HCT116 (cell line): ENCODE measurements around the gene CREB3L1. TPM values are rescaled to one million over a fixed set of nuclear protein-coding genes. Genes with fewer than 3 reads are reported as not detected.

Source experiments
- ATAC-seq: fragments of 200-7000 bp; cut with Tn5 transposase; 2 replicates; pipeline ENCODE4 v1.9.1; 2020; ENCODE audit warnings: mild to moderate bottlenecking, moderate library complexity
- BruUV-seq: library from RNA; stranded (reverse); fragments of 400-500 nt; replicated peaks from 2 replicates; lab custom pipeline; 2021; lab: Mats Ljungman, UMichigan
- CTCF ChIA-PET: fragments of 300-600 bp; sonication (Branson Sonifier 250); formaldehyde crosslinking; loops from one replicate; lab custom pipeline; 2021; ENCODE audit warnings: antibody characterized with exemption; lab: Charles Lee
- POLR2A ChIA-PET: fragments of 300-600, 350-600 bp; sonication (Branson Sonifier 250); formaldehyde crosslinking; loops from one replicate; lab custom pipeline; 2021; ENCODE audit warnings: antibody characterized with exemption; lab: Charles Lee
- RAD21 ChIA-PET, 2 experiments: fragments of 300-600 bp; sonication (Branson Sonifier 250); formaldehyde crosslinking; loops; one replicate each; lab custom pipeline; 2023; ENCODE audit warnings: low total read pairs in 2 of 2; ENCODE audit not compliant: uncharacterized antibody in 2 of 2, unreplicated experiment in 2 of 2, low non-redundant PET in 1 of 2; lab: Charles Lee
- DNase-seq: peaks from one replicate; pipeline ENCODE4 v3.0.0-alpha.2; 2010; ENCODE audit warnings: low read depth, low spot score
- H2AFZ ChIP-seq: fragments of 200-600 bp; shearing (Covaris generic), sonication (generic); 2 replicates; pipeline ENCODE4 v1.6.1; 2017; ENCODE audit warnings: low read depth, mixed run types, mixed read lengths, antibody characterized with exemption, low read length; ENCODE audit not compliant: poor library complexity, severe bottlenecking
- H3K27ac ChIP-seq: 2 replicates; pipeline ENCODE4 v1.5.1; 2012; ENCODE audit warnings: low read depth, low read length
- H3K27me3 ChIP-seq: fragments of 200-600 bp; sonication (generic); 2 replicates; pipeline ENCODE4 v1.6.1; 2016; ENCODE audit warnings: mixed run types, low read length, mixed read lengths; ENCODE audit not compliant: insufficient read depth
- H3K36me3 ChIP-seq, 2 experiments: fragments of 200-500 bp in 1 of 2; fragments of 200-600 bp in 1 of 2; sonication (Bioruptor generic) in 1 of 2; sonication (generic) in 1 of 2; 2 replicates each; pipeline versions ENCODE4 v1.5.1 to v1.6.1; 2014 to 2016; ENCODE audit warnings: low read length in 2 of 2, inconsistent platforms in 1 of 2, mixed read lengths in 1 of 2, mixed run types in 1 of 2; ENCODE audit not compliant: insufficient read depth in 2 of 2, control insufficient read depth in 1 of 2
- H3K4me1 ChIP-seq, 2 experiments: fragments of 200-600 bp in 1 of 2; sonication (generic) in 1 of 2; 2 replicates each; pipeline versions ENCODE4 v1.5.1 to v1.6.1; 2012 to 2017; ENCODE audit warnings: low read length in 2 of 2, inconsistent platforms in 1 of 2, mild to moderate bottlenecking in 1 of 2, mixed read lengths in 1 of 2, mixed run types in 1 of 2, moderate library complexity in 1 of 2; ENCODE audit not compliant: insufficient read depth in 2 of 2, control insufficient read depth in 1 of 2
- H3K4me2 ChIP-seq: fragments of 200-600 bp; sonication (generic); 2 replicates; pipeline ENCODE4 v1.6.1; 2017; ENCODE audit warnings: mixed run types, low read length, mixed read lengths
- H3K4me3 ChIP-seq, 2 experiments: fragments of 200-600 bp in 1 of 2; sonication (generic) in 1 of 2; replicated peaks in 1 of 2; 2 replicates each; pipeline ENCODE4 v1.5.1; 2011 to 2016; ENCODE audit warnings: low read length in 2 of 2, control low read depth in 1 of 2, low read depth in 1 of 2, mild to moderate bottlenecking in 1 of 2, mixed read lengths in 1 of 2, mixed run types in 1 of 2
- H3K79me2 ChIP-seq: fragments of 200-600 bp; sonication (generic); 2 replicates; pipeline ENCODE4 v1.6.1; 2017; ENCODE audit warnings: mild to moderate bottlenecking, mixed run types, low read length, moderate library complexity, mixed read lengths; ENCODE audit not compliant: insufficient read depth
- H3K9ac ChIP-seq: fragments of 200-600 bp; sonication (generic); 2 replicates; pipeline ENCODE4 v1.6.1; 2016; ENCODE audit warnings: low read length, mixed read lengths
- H3K9me2 ChIP-seq: fragments of 200-600 bp; sonication (generic), shearing (Covaris generic); 2 replicates; pipeline ENCODE4 v1.6.1; 2017; ENCODE audit warnings: mixed run types, mild to moderate bottlenecking, moderate library complexity; ENCODE audit not compliant: insufficient read depth
- H3K9me3 ChIP-seq, 2 experiments: fragments of 200-500 bp in 1 of 2; fragments of 200-600 bp in 1 of 2; sonication (Bioruptor generic) in 1 of 2; sonication (generic) in 1 of 2; 2 replicates each; pipeline ENCODE4 v1.6.1; 2014 to 2017; ENCODE audit warnings: low read length in 2 of 2, mixed read lengths in 2 of 2, inconsistent platforms in 1 of 2, low read depth in 1 of 2, mild to moderate bottlenecking in 1 of 2, mixed run types in 1 of 2, moderate library complexity in 1 of 2; ENCODE audit not compliant: control insufficient read depth in 1 of 2, insufficient read depth in 1 of 2
- H4K20me1 ChIP-seq: fragments of 200-600 bp; sonication (generic), shearing (Covaris generic); 2 replicates; pipeline ENCODE4 v1.6.1; 2017; ENCODE audit warnings: mixed run types, mild to moderate bottlenecking, moderate library complexity; ENCODE audit not compliant: insufficient read depth
- CEBPB ChIP-seq: IDR thresholded peaks from 2 replicates; pipeline ENCODE4 v1.6.1; 2012; ENCODE audit warnings: low read depth
- CTCF ChIP-seq, 3 experiments: fragments of 200-600 bp in 1 of 3; sonication (generic) in 1 of 3; IDR thresholded peaks in 2 of 3; conservative IDR thresholded peaks in 1 of 3; 2 replicates each; pipeline ENCODE4 v1.5.1; 2012 to 2017; ENCODE audit warnings: low read depth in 2 of 3, low read length in 2 of 3, antibody characterized with exemption in 1 of 3, borderline replicate concordance in 1 of 3, control low read depth in 1 of 3, mild to moderate bottlenecking in 1 of 3, mixed read lengths in 1 of 3, mixed run types in 1 of 3, moderate library complexity in 1 of 3; ENCODE audit not compliant: insufficient read depth in 1 of 3
- EGR1 ChIP-seq: IDR thresholded peaks from 2 replicates; pipeline ENCODE4 v1.6.1; 2012; ENCODE audit warnings: low read depth
- EZH2phosphoT487 ChIP-seq: fragments of 200-600 bp; IDR thresholded peaks from 2 replicates; pipeline ENCODE4 v1.6.1; 2018; ENCODE audit warnings: antibody characterized with exemption, borderline replicate concordance
- FOSL1 ChIP-seq: IDR thresholded peaks from 2 replicates; pipeline ENCODE4 v1.6.1; 2012; ENCODE audit warnings: low read depth
- JUND ChIP-seq: IDR thresholded peaks from 2 replicates; pipeline ENCODE4 v1.6.1; 2012
- POLR2A ChIP-seq: IDR thresholded peaks from 2 replicates; pipeline ENCODE4 v1.7.0; 2011; ENCODE audit warnings: borderline replicate concordance; ENCODE audit not compliant: insufficient read depth, insufficient read length; ENCODE audit errors: extremely low read depth
- RAD21 ChIP-seq: IDR thresholded peaks from 2 replicates; pipeline ENCODE4 v1.6.1; 2012; ENCODE audit warnings: low read depth, mild to moderate bottlenecking
- SIN3A ChIP-seq: IDR thresholded peaks from 2 replicates; pipeline ENCODE4 v1.6.1; 2012; ENCODE audit warnings: low read depth
- SP1 ChIP-seq: IDR thresholded peaks from 2 replicates; pipeline ENCODE4 v1.6.1; 2012; ENCODE audit warnings: low read depth
- TCF7L2 ChIP-seq: IDR thresholded peaks from 2 replicates; pipeline ENCODE4 v1.7.0; 2011; ENCODE audit warnings: borderline replicate concordance, inconsistent platforms; ENCODE audit not compliant: insufficient read depth, insufficient read length; ENCODE audit errors: extremely low read depth
- YY1 ChIP-seq: IDR thresholded peaks from 2 replicates; pipeline ENCODE4 v1.6.1; 2011; ENCODE audit warnings: low read length, low read depth, moderate library complexity, mild to moderate bottlenecking; ENCODE audit not compliant: insufficient replicate concordance; ENCODE audit errors: extremely low read depth
- ZFX ChIP-seq: fragments of 450-650 bp; IDR thresholded peaks from 2 replicates; pipeline ENCODE4 v1.6.1; 2017
- intact Hi-C: fragments of 100-400 bp; cut with micrococcal nuclease; formaldehyde crosslinking; loops from 2 replicates; pipeline ENCODE4 v1.10.0; 2022
- total RNA-seq: library from RNA; stranded (reverse); gene quantifications from one replicate; pipeline ENCODE4 v1.2.1, GENCODE V29; 2021; ENCODE audit not compliant: unreplicated experiment
- TF ChIP-seq, protein P1 (sequence below): IDR thresholded peaks from 2 replicates; pipeline ENCODE4 v1.6.1; 2012
- TF ChIP-seq, protein P2 (sequence below): IDR thresholded peaks from 2 replicates; pipeline ENCODE4 v1.6.1; 2011; ENCODE audit warnings: mild to moderate bottlenecking, low read length, moderate library complexity; ENCODE audit not compliant: insufficient replicate concordance; ENCODE audit errors: extremely low read depth

Gene CREB3L1
- total RNA-seq, 1 experiment from 2014 or later: 0.37 TPM

DNA sequence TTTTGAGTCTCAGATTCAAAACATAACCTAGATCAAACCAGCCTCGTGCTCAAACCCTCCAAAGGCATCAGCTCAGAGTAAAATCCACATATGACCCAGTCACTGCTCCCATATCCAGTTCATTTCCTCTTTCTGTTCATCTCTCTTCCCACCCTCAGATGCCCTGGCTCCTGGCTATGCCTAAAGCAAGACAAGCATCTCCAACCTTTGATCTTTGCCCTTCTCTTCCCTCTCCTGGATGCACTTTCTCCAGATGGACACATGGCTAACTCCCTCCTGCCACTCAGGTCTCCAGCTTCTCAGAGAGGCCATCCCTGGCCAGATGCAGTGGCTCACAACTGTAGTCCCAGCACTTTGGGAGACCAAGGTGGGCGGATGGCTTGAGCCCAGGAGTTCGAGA lies 14.3 kb upstream of the CREB3L1 start:
- no peak overlapping the region for H3K27ac ChIP-seq
- H3K36me3 ChIP-seq: no peaks in the 10 kb centered on the region
- H3K27me3 ChIP-seq: no peaks in the 10 kb centered on the region
- no peaks in the 10 kb centered on the region for H3K9me3 ChIP-seq
- no peak overlapping the region for H3K9ac ChIP-seq
- POLR2A ChIA-PET: no interaction called here
- no peaks in the 10 kb centered on the region for H3K79me2 ChIP-seq
- no peak overlapping the region for H3K4me3 ChIP-seq
- RAD21 ChIA-PET: no interaction called here
- no peak for ATAC-seq
- no peak overlapping the region for H3K4me2 ChIP-seq
- BruUV-seq: no TSS peak
- no peaks in the 10 kb centered on the region for H3K9me2 ChIP-seq
- no peaks in the 10 kb centered on the region for H4K20me1 ChIP-seq
- H3K4me1 ChIP-seq: no peaks in the 10 kb centered on the region
- TF ChIP-seq SIN3A (no peak), CTCF (IDR thresholded peaks at IDR 0.05 in 2 of 3, conservative IDR thresholded peaks at IDR 0.05 in 1 of 3; ENCODE audit: borderline replicate concordance in 1 of 3, insufficient read depth in 1 of 3, low read depth in 2 of 3, low read length in 2 of 3) (no peak), CEBPB (no peak), EGR1 (no peak), YY1 (no peak), SP1 (no peak), FOSL1 (no peak), JUND (no peak), EZH2phosphoT487 (no peak), ZFX (no peak), RAD21 (no peak), POLR2A (no peak), TCF7L2 (no peak)
- TF ChIP-seq, protein P1, sequence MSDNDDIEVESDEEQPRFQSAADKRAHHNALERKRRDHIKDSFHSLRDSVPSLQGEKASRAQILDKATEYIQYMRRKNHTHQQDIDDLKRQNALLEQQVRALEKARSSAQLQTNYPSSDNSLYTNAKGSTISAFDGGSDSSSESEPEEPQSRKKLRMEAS: no peak
- TF ChIP-seq, protein P2, sequence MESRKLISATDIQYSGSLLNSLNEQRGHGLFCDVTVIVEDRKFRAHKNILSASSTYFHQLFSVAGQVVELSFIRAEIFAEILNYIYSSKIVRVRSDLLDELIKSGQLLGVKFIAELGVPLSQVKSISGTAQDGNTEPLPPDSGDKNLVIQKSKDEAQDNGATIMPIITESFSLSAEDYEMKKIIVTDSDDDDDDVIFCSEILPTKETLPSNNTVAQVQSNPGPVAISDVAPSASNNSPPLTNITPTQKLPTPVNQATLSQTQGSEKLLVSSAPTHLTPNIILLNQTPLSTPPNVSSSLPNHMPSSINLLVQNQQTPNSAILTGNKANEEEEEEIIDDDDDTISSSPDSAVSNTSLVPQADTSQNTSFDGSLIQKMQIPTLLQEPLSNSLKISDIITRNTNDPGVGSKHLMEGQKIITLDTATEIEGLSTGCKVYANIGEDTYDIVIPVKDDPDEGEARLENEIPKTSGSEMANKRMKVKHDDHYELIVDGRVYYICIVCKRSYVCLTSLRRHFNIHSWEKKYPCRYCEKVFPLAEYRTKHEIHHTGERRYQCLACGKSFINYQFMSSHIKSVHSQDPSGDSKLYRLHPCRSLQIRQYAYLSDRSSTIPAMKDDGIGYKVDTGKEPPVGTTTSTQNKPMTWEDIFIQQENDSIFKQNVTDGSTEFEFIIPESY: no peak
- intact Hi-C loops: no loop called here
- CTCF ChIA-PET: no interaction called here
- DNase-seq: no peak
- no peak overlapping the region for H2AFZ ChIP-seq
